Osteocyte (in vitro differentiated cells): ENCODE measurements around the gene SERPINA3. TPM values are rescaled to one million over a fixed set of nuclear protein-coding genes. Genes with fewer than 3 reads are reported as not detected.

Source experiments
- DNase-seq: peaks from one replicate; pipeline ENCODE4 v3.0.0; 2021; ENCODE audit warnings: mixed read lengths; ENCODE audit not compliant: unreplicated experiment; ENCODE audit errors: extremely low spot score
- H3K27ac Mint-ChIP-seq: one replicate; pipeline ENCODE4 v1.8.0; 2021; ENCODE audit warnings: mild to moderate bottlenecking, mixed read lengths; ENCODE audit not compliant: unreplicated experiment
- H3K27me3 Mint-ChIP-seq: one replicate; pipeline ENCODE4 v1.8.0; 2021; ENCODE audit warnings: mixed read lengths; ENCODE audit not compliant: unreplicated experiment
- H3K36me3 Mint-ChIP-seq: one replicate; pipeline ENCODE4 v1.8.0; 2021; ENCODE audit warnings: mixed read lengths; ENCODE audit not compliant: unreplicated experiment
- H3K4me1 Mint-ChIP-seq: one replicate; pipeline ENCODE4 v1.8.0; 2021; ENCODE audit warnings: mixed read lengths; ENCODE audit not compliant: unreplicated experiment
- H3K4me3 Mint-ChIP-seq: one replicate; pipeline ENCODE4 v1.8.0; 2021; ENCODE audit warnings: mild to moderate bottlenecking, moderate library complexity, mixed read lengths; ENCODE audit not compliant: unreplicated experiment
- H3K9me3 Mint-ChIP-seq: one replicate; pipeline ENCODE4 v1.8.0; 2021; ENCODE audit warnings: mixed read lengths; ENCODE audit not compliant: unreplicated experiment
- long read RNA-seq: library from polyadenylated mRNA; unstranded; transcript quantifications from one replicate; pipeline ENCODE4 v2.0.0, GENCODE V29; 2021
- total RNA-seq: library from RNA; stranded (reverse); gene quantifications from 2 replicates; pipeline ENCODE4 v1.2.1, GENCODE V29; 2021
- TF ChIP-seq, protein P1 (sequence below): fragments of 200-600 bp; sonication (generic); IDR thresholded peaks from 2 replicates; pipeline ENCODE4 v1.5.0; 2021; ENCODE audit warnings: antibody characterized with exemption, mild to moderate bottlenecking, moderate library complexity

The SERPINA3 gene
- total RNA-seq: 1.2 and 1.6 TPM in 2 replicates
- long read RNA-seq, transcript SERPINA3-201 (5 exons, 1,589 nt): major isoform, 7 of 9 reads
- long read RNA-seq, partial matches to known transcripts: 0 of 9 reads
- long read RNA-seq, other reads (novel, unspliced or antisense): 1 of 9 reads

DNA sequence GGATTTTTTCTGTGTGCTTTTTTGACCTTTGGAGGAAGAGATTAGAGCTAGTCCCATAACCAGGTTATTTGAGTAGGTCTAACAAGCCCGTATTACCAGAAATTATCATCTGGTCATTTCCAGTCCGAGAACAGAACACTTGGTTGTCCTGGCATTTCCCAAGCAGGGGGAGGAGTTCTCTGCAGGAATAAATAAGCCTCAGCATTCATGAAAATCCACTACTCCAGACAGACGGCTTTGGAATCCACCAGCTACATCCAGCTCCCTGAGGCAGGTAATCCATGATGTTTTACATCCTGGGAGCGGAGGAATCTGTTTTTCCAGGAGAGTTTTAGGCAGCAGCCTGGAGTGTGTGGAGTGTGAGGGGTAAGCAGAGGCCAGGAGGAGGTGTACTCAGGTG lies at the start of gene SERPINA3:
Gene SERPINA3 (plus strand): TSS at position 218 of the 400 bp plus-strand sequence. CDS start 2,051 bp downstream, outside the sequence.
- Mint-ChIP-seq H3K27ac (peak within 1 kb of the TSS; percentile 38), H3K27me3 (no peaks in the 10 kb centered on the region), H3K36me3 (no peaks in the 10 kb centered on the region), H3K4me1 (peaks cover 13% of the 10 kb centered on the region), H3K9me3 (peaks cover 11% of the 10 kb centered on the region), H3K4me3 (no peak within 1 kb of the TSS)
- DNase-seq: no peak
- TF ChIP-seq, protein P1, sequence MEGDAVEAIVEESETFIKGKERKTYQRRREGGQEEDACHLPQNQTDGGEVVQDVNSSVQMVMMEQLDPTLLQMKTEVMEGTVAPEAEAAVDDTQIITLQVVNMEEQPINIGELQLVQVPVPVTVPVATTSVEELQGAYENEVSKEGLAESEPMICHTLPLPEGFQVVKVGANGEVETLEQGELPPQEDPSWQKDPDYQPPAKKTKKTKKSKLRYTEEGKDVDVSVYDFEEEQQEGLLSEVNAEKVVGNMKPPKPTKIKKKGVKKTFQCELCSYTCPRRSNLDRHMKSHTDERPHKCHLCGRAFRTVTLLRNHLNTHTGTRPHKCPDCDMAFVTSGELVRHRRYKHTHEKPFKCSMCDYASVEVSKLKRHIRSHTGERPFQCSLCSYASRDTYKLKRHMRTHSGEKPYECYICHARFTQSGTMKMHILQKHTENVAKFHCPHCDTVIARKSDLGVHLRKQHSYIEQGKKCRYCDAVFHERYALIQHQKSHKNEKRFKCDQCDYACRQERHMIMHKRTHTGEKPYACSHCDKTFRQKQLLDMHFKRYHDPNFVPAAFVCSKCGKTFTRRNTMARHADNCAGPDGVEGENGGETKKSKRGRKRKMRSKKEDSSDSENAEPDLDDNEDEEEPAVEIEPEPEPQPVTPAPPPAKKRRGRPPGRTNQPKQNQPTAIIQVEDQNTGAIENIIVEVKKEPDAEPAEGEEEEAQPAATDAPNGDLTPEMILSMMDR: no peak

DNA sequence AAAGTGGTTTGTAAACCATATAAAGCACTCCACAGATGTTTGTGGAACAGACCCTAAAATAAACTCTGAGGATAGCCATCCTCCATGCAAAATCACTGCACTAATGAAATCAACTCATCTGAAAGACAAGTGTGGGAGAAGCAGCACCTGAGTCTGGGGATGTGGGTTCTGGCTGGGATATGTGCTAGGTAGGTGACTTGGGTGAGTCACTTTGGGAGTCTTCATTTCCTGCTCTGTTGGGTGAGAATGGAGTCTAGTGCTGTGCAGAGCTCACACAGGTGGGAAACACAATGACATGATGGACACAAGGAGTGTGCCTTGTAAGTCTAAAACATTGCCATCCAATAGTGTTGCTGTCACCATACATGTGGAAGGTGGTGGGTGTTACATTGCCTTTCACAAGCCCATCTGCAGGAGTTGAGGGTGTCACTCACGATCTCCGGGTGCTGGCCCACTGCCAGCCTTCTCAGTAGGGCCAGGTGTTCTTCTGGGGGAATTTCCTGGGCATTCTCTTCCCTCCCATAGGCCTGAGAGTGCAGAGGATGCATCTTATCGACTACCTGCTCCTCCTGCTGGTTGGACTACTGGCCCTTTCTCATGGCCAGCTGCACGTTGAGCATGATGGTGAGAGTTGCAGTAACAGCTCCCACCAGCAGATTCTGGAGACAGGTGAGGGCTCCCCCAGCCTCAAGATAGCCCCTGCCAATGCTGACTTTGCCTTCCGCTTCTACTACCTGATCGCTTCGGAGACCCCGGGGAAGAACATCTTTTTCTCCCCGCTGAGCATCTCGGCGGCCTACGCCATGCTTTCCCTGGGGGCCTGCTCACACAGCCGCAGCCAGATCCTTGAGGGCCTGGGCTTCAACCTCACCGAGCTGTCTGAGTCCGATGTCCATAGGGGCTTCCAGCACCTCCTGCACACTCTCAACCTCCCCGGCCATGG lies 49.0 kb upstream of the SERPINA3 start:
- Mint-ChIP-seq H3K9me3 (no peaks in the 10 kb centered on the region), H3K4me1 (no peaks in the 10 kb centered on the region), H3K27ac (no peak overlapping the region), H3K4me3 (no peak overlapping the region), H3K27me3 (peaks cover 8% of the 10 kb centered on the region), H3K36me3 (no peaks in the 10 kb centered on the region)
- TF ChIP-seq, protein P1: no peak
- DNase-seq: no peak

DNA sequence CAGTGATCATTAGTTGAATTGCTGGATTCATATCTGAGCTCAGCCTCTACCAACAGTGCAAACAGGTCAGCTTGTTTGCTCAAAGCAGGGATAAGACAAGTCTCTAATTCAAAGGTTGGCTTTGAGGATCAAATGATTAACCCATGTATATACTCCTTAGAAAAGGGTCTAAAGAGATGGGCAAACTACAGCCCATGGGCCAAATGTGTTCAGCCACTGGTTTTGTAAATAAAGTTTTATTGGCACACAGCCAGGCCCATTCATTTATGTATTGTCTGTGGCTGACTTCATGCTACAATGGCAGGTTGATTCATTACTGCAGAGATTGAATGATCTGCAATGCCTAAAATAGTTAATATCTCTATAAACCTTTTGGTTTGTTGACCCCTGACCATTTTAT lies 47.8 kb upstream of the SERPINA3 start:
- TF ChIP-seq, protein P1: no peak
- no peak overlapping the region for H3K27ac Mint-ChIP-seq
- H3K4me1 Mint-ChIP-seq: no peaks in the 10 kb centered on the region
- no peaks in the 10 kb centered on the region for H3K36me3 Mint-ChIP-seq
- H3K9me3 Mint-ChIP-seq: no peaks in the 10 kb centered on the region
- no peak overlapping the region for H3K4me3 Mint-ChIP-seq
- H3K27me3 Mint-ChIP-seq: peaks cover 8% of the 10 kb centered on the region
- DNase-seq: no peak

DNA sequence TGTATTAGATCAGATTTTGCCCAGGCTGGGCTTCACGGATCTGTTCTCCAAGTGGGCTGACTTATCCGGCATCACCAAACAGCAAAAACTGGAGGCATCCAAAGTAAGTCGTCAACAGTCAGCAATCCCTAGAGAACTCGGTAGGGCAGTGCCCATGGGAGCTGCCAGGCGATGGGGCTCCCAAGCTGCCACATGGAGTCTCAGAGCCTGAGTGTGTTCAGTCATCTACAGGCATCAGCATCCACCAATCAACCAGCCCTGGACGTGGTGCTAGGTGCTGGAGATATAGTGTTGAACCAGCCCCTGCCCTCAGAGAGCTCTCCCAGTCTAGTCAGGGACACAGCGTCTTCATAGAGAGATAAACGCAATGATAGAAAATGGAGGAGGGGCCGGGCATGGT lies 44.0 kb upstream of the SERPINA3 start:
- Mint-ChIP-seq H3K4me1 (peaks cover 9% of the 10 kb centered on the region), H3K27ac (no peak overlapping the region), H3K36me3 (no peaks in the 10 kb centered on the region), H3K9me3 (no peaks in the 10 kb centered on the region), H3K4me3 (no peak overlapping the region), H3K27me3 (peaks cover 8% of the 10 kb centered on the region)
- DNase-seq: no peak
- TF ChIP-seq, protein P1: no peak

DNA sequence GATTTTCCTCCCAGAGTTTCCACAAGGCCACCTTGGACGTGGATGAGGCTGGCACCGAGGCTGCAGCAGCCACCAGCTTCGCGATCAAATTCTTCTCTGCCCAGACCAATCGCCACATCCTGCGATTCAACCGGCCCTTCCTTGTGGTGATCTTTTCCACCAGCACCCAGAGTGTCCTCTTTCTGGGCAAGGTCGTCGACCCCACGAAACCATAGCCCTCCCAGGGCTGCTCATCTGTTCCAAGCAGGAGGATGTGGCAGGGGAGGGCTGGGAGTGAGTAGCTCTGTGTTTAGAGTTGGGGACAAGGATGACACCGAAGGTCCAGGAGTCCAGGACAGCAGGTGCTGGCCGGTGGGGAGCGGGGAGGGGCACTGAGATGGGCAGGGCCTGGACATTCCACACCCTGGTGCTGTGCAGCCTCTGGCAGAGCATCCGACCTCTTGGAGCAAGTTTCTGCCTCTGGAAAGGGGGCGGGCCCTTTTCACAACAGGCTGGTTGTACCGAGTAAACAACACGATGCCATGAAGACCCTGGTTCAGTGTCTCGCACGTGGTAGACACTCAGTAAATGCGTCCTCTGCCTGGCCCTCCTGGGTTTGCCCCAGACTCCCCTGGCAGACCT lies 42.7 kb upstream of the SERPINA3 start:
- Mint-ChIP-seq H3K4me1 (peaks cover 9% of the 10 kb centered on the region), H3K9me3 (no peaks in the 10 kb centered on the region), H3K36me3 (no peaks in the 10 kb centered on the region), H3K27ac (no peak overlapping the region), H3K27me3 (peaks cover 8% of the 10 kb centered on the region), H3K4me3 (no peak overlapping the region)
- no peak for DNase-seq
- TF ChIP-seq, protein P1: no peak
